SK-N-SH (cell line): ENCODE data around the gene SLC39A13.

Source experiments
- RCOR1 ChIP-seq: fragments of 150-350 bp; IDR thresholded peaks from 2 replicates; pipeline ENCODE4 v1.6.1; 2017; ENCODE audit warnings: antibody characterized with exemption, low read length
- USF2 ChIP-seq: fragments of 150-350 bp; IDR thresholded peaks from 2 replicates; pipeline ENCODE4 v1.6.1; 2017; ENCODE audit warnings: antibody characterized with exemption, low read length, low read depth, borderline replicate concordance

- TF ChIP-seq USF2 (no peak), RCOR1 (no peak)
These were observed 7.6 kb upstream of the SLC39A13 start for GRCh38 chr11:47400768-47401279.
